HepG2 (cell line): ENCODE measurements around the gene RAPGEF5. TPM values are rescaled to one million over a fixed set of nuclear protein-coding genes. Genes with fewer than 3 reads are reported as not detected.

Source experiments
- ATAC-seq: fragments of 200-7000 bp; cut with Tn5 transposase; 3 replicates; pipeline ENCODE4 v1.9.1; 2020; ENCODE audit warnings: mild to moderate bottlenecking, moderate library complexity
- BruUV-seq: library from RNA; stranded (reverse); fragments of 400-500 nt; replicated peaks from 2 replicates; lab custom pipeline; 2021; lab: Mats Ljungman, UMichigan
- CTCF ChIA-PET: fragments of 300-600 bp; formaldehyde crosslinking; extraction: SDS; loops from one replicate; lab custom pipeline; 2021; ENCODE audit warnings: low total read pairs, inconsistent platforms, low intra/inter-chr PET ratio; lab: Yijun Ruan, JAX
- POLR2A ChIA-PET: fragments of 350-600 bp; sonication (Branson Sonifier 250); formaldehyde crosslinking; loops from one replicate; lab custom pipeline; 2020; ENCODE audit warnings: antibody characterized with exemption, inconsistent platforms; lab: Yijun Ruan, JAX
- DNase-seq: peaks from one replicate; pipeline ENCODE4 v3.0.0-alpha.2; 2015; ENCODE audit warnings: low spot score
- FAIRE-seq: peaks from 3 replicates; lab custom pipeline; 2011; peaks lifted over from hg19 to GRCh38; lab: Jason Lieb, UNC
- H2AFZ ChIP-seq: one replicate; pipeline ENCODE4 v1.6.1; 2011; ENCODE audit warnings: low read length, inconsistent platforms
- H3K27ac ChIP-seq: fragments of 300-600 bp; 3 replicates; pipeline ENCODE4 v1.8.0; 2011; ENCODE audit warnings: mixed run types, mild to moderate bottlenecking, mixed read lengths, low read length, inconsistent platforms; ENCODE audit not compliant: insufficient read depth; ENCODE audit errors: extremely low read length
- H3K27me3 ChIP-seq, 2 experiments: fragments of 200-600 bp in 1 of 2; 2 replicates in 1 of 2; 3 replicates in 1 of 2; pipeline versions ENCODE4 v1.6.0 to v1.8.0; 2011; ENCODE audit warnings: low read length in 2 of 2, mild to moderate bottlenecking in 2 of 2, moderate library complexity in 2 of 2, inconsistent platforms in 1 of 2; ENCODE audit not compliant: insufficient read depth in 2 of 2, control insufficient read depth in 1 of 2
- H3K36me3 ChIP-seq, 2 experiments: fragments of 200-600 bp in 1 of 2; replicated peaks in 1 of 2; 2 replicates in 1 of 2; 3 replicates in 1 of 2; pipeline versions ENCODE4 v1.5.1 to v1.8.0; 2011; ENCODE audit warnings: low read length in 2 of 2, inconsistent platforms in 1 of 2; ENCODE audit not compliant: insufficient read depth in 2 of 2, control insufficient read depth in 1 of 2
- H3K4me1 ChIP-seq: 2 replicates; pipeline ENCODE4 v1.5.1; 2012; ENCODE audit warnings: low read length, inconsistent platforms; ENCODE audit not compliant: insufficient read depth
- H3K4me2 ChIP-seq: 2 replicates; pipeline ENCODE4 v1.6.0; 2011; ENCODE audit warnings: low read depth, low read length, inconsistent platforms
- H3K4me3 ChIP-seq, 3 experiments: fragments of 200-600 bp in 1 of 3; sonication (generic), shearing (Covaris generic) in 1 of 3; replicated peaks in 1 of 3; 2 replicates each; pipeline ENCODE4 v1.5.1; 2011 to 2016; ENCODE audit warnings: low read length in 3 of 3, inconsistent platforms in 2 of 3, low read depth in 2 of 3, mild to moderate bottlenecking in 2 of 3, control low read depth in 1 of 3, mixed read lengths in 1 of 3; ENCODE audit not compliant: insufficient read depth in 1 of 3
- H3K79me2 ChIP-seq: one replicate; pipeline ENCODE4 v1.6.1; 2011; ENCODE audit warnings: low read length, inconsistent platforms; ENCODE audit not compliant: insufficient read depth
- H3K9ac ChIP-seq: 2 replicates; pipeline ENCODE4 v1.6.0; 2011; ENCODE audit warnings: mild to moderate bottlenecking, low read depth, low read length, inconsistent platforms; ENCODE audit not compliant: insufficient read depth
- H3K9me3 ChIP-seq: 2 replicates; pipeline ENCODE4 v1.5.1; 2012; ENCODE audit warnings: mild to moderate bottlenecking, low read length
- H4K20me1 ChIP-seq: 2 replicates; pipeline ENCODE4 v1.6.0; 2011; ENCODE audit warnings: inconsistent platforms, mild to moderate bottlenecking, low read length, moderate library complexity; ENCODE audit not compliant: insufficient read depth
- MAFF ChIP-seq: IDR thresholded peaks from 2 replicates; pipeline ENCODE4 v1.6.1; 2011; ENCODE audit warnings: low read depth, low read length, improper control_type of control experiment
- MAFK ChIP-seq, 2 experiments: IDR thresholded peaks in 1 of 2; conservative IDR thresholded peaks in 1 of 2; 2 replicates each; pipeline ENCODE4 v1.6.1; 2011; ENCODE audit warnings: improper control_type of control experiment in 2 of 2, low read length in 2 of 2
- SKIL ChIP-seq: sonication (generic); formaldehyde crosslinking; IDR thresholded peaks from 2 replicates; pipeline ENCODE4 v1.8.0; 2022; ENCODE audit warnings: missing genetic modification reagents, mild to moderate bottlenecking, moderate library complexity, borderline replicate concordance
- ZNF431 ChIP-seq: sonication (generic); formaldehyde crosslinking; IDR thresholded peaks from 2 replicates; pipeline ENCODE4 v1.9.0; 2022; ENCODE audit warnings: missing genetic modification reagents, low read depth, mild to moderate bottlenecking, borderline replicate concordance
- WGBS: methylation state at CpG from one replicate; pipeline ENCODE4 v1.1.6; 2017; ENCODE audit warnings: low lambda C conversion rate; 5-methylcytosine and 5-hydroxymethylcytosine counted together
- in situ Hi-C: cut with HindIII; loops from 2 replicates; pipeline ENCODE4 v1.10.0; 2017; ENCODE audit warnings: low pct_unique_long_range_greater_than_20kb; ENCODE audit not compliant: extremely low pct_ligation_motif_present
- intact Hi-C: fragments of 100-400 bp; cut with micrococcal nuclease; formaldehyde crosslinking; loops from one replicate; pipeline ENCODE4 v1.10.0; 2022; ENCODE audit not compliant: unreplicated experiment
- polyA plus RNA-seq, 8 experiments: library from polyadenylated mRNA; depleted of rRNA in 3 of 8; stranded (reverse) in 7 of 8; unstranded in 1 of 8; fragments of >200 nt; fragmentation: Illumina TruSeq in 4 of 8; extraction: Trizol in 4 of 8; gene quantifications; 2 replicates each; pipeline versions ENCODE4 v1.2.1 to v1.2.3, GENCODE V29; 2011 to 2016; ENCODE audit warnings: low read depth in 4 of 8, missing spikeins in 1 of 8, mixed read lengths in 1 of 8; ENCODE audit not compliant: insufficient read depth in 1 of 8
- total RNA-seq, 5 experiments: library from RNA; depleted of rRNA; stranded (reverse); fragments of >200 nt; fragmentation: Illumina TruSeq; extraction: Trizol; gene quantifications; 2 replicates each; pipeline ENCODE4 v1.2.3, GENCODE V29; 2016; ENCODE audit warnings: low read depth in 1 of 5

RAPGEF5 gene
- total and polyA plus RNA-seq, 2 of the 13 experiments (the other 11 are each of a cell fraction or from before 2014, with no cell fraction given) = 17.1 to 23.4 TPM

- Histone ChIP-seq H2AFZ (no peak overlapping the region), H3K4me3 (no peak overlapping the region), H3K79me2 (no peaks in the 10 kb centered on the region), H3K9me3 (no peaks in the 10 kb centered on the region), H4K20me1 (no peaks in the 10 kb centered on the region), H3K27ac (no peak overlapping the region), H3K36me3 (no peaks in the 10 kb centered on the region), H3K4me2 (no peak overlapping the region), H3K9ac (no peak overlapping the region), H3K27me3 (peaks cover 0 to 2% of the 10 kb centered on the region in 2 experiments; a peak in 1 of 5 replicates), H3K4me1 (no peaks in the 10 kb centered on the region)
- ATAC-seq (no peak), FAIRE-seq (no peak), DNase-seq (no peak)
- WGBS = 95% methylated on average over 4 of the region's 4 CpGs
- CTCF ChIA-PET = no interaction called here
- POLR2A ChIA-PET = no interaction called here
- TF ChIP-seq MAFK (conservative IDR thresholded peaks at IDR 0.05 in 1 of 2, IDR thresholded peaks at IDR 0.05 in 1 of 2; ENCODE audit: low read length in 2 of 2) (peak; percentile 52 to 58), ZNF431 (CRISPR knock-in tag) (no peak), MAFF (peak; percentile 62)
- BruUV-seq = no TSS peak
- intact Hi-C loops (no loop called here), in situ Hi-C loops (no loop called here)
These were observed 49.8 kb upstream of the RAPGEF5 start for GRCh38 chr7:22406715-22407114.

- no peaks in the 10 kb centered on the region for H3K79me2 ChIP-seq
- no peak overlapping the region for H3K9ac ChIP-seq
- no peaks in the 10 kb centered on the region for H3K9me3 ChIP-seq
- FAIRE-seq = no peak
- H3K4me3 ChIP-seq = no peak overlapping the region
- intact Hi-C loops = no loop called here
- no peak for ATAC-seq
- H4K20me1 ChIP-seq = no peaks in the 10 kb centered on the region
- ChIA-PET CTCF (no interaction called here), POLR2A (no interaction called here)
- H3K4me2 ChIP-seq = no peak overlapping the region
- H2AFZ ChIP-seq = no peak overlapping the region
- no TSS peak for BruUV-seq
- no peak for TF ChIP-seq SKIL (CRISPR knock-in tag)
- H3K36me3 ChIP-seq = no peaks in the 10 kb centered on the region
- in situ Hi-C loops = no loop called here
- H3K27me3 ChIP-seq = no peaks in the 10 kb centered on the region
- no peak for DNase-seq
- WGBS = 23% methylated on average over 3 of the region's 3 CpGs
- no peak overlapping the region for H3K27ac ChIP-seq
- 0 out of 2 replicates have a peak, but pooled peaks cover 5% of the 10 kb centered on the region for H3K4me1 ChIP-seq
These were observed 47.6 kb upstream of the RAPGEF5 start for GRCh38 chr7:22404421-22405023.
